Activated CD4-positive, alpha-beta T cell treated with anti-CD3 and anti-CD28 coated beads, Interleukin-2, amount 50 U/mL, for 1 hour (primary cell): Measurements from ENCODE around the gene MITF.

Experiments used
- DNase-seq: peaks from one replicate; pipeline ENCODE4 v3.0.0-alpha.2; 2020

MITF gene, protein sequence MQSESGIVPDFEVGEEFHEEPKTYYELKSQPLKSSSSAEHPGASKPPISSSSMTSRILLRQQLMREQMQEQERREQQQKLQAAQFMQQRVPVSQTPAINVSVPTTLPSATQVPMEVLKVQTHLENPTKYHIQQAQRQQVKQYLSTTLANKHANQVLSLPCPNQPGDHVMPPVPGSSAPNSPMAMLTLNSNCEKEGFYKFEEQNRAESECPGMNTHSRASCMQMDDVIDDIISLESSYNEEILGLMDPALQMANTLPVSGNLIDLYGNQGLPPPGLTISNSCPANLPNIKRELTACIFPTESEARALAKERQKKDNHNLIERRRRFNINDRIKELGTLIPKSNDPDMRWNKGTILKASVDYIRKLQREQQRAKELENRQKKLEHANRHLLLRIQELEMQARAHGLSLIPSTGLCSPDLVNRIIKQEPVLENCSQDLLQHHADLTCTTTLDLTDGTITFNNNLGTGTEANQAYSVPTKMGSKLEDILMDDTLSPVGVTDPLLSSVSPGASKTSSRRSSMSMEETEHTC

GRCh38 chr3:69739204-69740102 lies at the start of gene MITF:
MITF (plus strand) TSS chr3:69739464; CDS start chr3:69739598, 134 bp downstream.
- DNase-seq: no peak

DNA sequence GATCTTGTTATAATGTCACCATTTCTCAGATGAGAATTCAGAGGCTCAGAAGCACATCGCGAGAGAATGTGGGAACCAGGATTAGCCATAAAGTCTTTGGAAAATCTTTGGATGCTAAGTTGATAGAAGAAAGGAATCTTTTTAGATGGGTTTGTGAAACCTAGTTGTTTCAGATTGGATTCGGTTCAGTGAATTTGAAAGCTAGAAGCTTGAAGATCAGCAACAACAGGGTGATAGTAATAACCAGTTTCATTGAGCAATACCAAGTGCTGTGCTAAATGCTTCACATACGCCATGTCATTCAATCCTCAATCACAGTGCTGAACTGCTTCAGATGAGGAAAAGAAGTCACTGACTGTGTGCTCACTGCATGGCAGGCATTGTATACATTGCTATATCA lies 47.4 kb upstream of the MITF start:
- no peak for DNase-seq

DNA sequence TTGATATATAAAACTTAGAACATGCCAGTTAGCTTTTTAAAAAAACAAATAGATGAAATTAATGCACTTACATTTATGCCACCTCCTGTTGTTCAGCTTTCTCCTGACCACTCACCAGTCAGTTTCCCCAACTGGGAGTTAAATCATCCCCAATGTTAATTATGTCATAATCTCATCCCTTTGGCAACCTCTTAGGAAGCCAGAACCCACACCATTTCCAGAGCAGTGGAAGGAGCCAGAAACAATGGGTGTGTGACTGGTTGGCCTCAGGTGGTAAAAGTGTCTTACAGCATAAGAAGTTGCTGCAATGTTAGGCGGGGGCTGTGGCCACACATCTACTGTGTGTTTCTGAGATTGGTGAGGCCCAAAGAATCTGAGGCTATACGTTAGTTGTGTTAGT lies 46.5 kb upstream of the MITF start:
- DNase-seq: no peak

DNA sequence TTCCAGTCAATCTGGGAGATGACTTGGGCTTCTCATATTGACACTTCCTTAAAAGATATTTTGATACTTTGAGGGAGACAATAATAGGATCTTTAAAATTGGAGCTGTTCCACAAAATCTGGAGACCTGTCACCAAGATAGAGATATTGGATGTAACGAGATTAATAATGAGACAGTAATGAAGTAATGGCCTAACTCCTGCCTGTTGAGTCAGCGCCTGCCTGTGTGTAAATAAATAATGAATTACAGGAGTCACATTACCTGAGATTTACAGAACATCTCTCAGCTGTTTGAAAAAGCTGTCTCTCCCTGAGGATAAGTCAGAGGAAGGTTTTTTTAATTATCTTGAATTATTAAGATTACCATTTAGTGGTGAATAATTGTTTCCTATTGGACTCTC lies 43.8 kb upstream of the MITF start:
- DNase-seq: no peak

GRCh38 chr3:69695933-69696332 lies 43.3 kb upstream of the MITF start:
- no peak for DNase-seq

DNA sequence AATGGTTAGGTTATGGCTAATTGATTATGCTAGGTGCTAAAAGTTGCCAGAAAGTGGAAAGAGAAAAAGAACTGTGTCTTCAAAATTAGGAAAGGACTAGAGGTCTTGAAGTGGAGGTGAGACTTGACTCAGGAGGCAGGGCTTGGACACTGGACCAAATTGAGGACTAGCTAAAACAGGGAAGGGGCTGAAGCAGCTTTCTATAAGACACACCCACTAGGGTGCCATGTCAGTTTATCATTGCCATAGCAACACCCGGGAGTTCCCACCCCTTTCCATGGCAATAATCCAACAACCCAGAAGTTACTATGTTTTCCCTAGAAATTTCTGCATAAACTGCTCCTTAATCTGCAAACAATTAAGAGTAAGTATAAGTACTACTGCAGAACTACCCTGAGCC lies 42.9 kb upstream of the MITF start:
- no peak for DNase-seq

GRCh38 chr3:69697381-69697780 lies 41.9 kb upstream of the MITF start:
- DNase-seq: no peak

GRCh38 chr3:69698728-69699127 lies 40.5 kb upstream of the MITF start:
- DNase-seq: no peak

DNA sequence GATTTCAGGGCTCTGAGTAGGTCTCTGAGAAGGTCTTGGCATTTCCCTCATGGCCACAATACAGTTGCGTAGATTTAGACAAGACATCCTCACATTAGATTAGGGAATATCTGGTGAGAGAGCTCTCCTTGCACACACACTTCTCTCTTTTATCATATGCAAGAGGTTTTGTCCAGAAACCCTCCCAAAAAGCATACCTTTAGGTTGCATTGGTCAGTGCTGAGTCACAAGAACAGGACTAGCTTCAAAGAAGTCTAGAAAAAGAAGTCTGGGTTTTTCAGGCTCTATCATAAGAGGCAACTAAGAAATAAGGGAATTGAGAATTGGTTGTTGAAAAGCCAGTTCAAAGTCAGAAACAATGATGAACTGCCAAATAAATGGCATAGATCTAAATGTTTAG lies 40.1 kb upstream of the MITF start:
- DNase-seq: no peak

- DNase-seq: no peak
Observed at GRCh38 chr3:69700949-69701348, 38.3 kb upstream of the MITF start.

DNA sequence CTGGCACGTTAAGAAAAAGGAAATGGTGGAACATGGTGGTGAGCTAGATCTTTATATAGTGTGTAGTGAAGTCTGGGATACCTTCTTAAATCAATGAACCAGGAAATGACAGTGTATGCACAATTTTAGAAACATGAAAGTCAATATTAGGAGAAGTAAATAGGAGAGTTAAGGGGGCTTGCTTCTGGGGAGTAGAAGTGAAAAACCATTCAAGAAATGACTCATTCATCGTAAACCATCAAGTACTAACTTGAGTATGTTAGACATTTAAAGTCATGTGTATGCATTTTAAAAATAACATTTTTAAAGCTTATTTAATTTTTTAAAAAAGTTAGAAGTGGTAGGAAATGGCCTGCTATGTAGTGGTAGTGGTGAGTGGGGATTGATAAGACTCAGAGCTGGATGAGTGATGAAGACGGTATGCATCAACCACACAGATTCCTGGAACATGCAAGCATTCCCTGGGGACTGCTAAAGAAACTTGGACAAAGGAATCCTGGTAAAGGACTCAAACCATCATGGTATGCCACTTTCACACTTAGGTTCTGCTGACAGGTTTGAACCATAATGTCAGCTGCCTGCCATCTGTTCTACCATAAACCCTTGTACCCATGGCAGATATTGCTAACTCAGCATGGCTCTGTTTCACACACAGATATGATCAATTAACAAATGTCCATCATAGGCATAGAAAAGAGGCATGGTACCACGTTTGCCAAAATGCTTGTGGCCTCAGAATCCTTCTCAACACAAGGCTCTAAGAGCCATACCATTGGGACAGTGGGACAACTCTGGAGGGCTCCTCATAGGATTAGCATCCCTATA lies 28.9 kb upstream of the MITF start:
- DNase-seq: no peak

GRCh38 chr3:69712269-69712668 lies 27.0 kb upstream of the MITF start:
- DNase-seq: no peak

DNA sequence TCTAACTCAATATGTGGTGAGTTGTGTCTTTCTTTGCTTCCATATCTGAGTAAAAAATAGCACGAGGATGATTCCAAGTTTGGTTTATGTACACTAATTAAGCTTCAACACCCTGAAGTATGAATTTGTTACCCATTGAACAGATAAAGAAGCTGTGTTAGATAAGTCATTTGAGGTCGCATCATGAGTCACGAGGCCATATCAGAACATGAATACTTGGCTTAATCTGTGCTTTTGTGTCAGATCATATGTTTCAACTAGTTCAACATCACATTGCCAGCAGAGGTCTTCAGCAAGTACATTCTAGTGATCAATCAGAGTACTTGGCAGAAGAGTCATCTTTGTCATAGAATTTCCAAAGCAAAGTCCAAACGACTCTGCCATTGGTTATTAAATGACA lies 26.3 kb upstream of the MITF start:
- no peak for DNase-seq

DNA sequence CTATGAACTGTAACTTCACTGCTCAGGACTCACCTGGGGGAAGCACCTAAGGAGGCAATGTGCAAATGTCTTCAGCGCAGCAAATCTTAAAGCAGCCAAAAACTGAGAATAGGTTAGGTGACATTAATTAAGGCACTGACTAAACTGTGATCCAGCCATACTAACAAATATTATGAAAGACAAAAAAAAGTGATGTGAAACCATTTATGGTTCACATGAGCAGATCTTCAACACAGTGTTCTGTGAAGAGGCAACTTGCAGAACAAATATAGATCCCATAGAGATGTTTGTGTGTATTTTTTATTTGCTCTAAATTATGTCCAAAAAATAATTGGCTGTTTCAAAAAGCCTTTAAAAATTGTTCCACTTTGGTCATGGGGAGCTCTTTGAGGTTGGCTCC lies 24.1 kb upstream of the MITF start:
- no peak for DNase-seq

DNA sequence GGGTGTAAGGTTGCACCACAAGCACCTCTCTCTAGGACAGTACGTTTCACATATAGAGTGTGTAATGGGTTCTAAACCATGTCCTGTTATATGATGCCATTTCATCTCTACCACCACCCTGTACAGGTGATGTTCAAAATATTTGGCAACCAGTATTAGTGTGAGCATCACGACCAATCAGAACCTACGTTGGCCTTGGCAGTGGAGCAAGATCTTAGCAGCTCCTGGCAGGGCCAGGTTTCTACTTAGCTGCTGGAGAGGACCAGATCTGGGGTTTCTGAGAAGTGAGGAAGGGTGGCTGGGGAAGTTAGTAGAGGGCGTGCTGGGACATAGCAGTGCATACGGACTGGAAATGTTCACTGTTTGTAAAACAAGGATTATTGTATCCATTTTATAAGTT lies 23.1 kb upstream of the MITF start:
- DNase-seq: no peak

GRCh38 chr3:69718866-69719586 lies 20.2 kb upstream of the MITF start:
- no peak for DNase-seq

DNA sequence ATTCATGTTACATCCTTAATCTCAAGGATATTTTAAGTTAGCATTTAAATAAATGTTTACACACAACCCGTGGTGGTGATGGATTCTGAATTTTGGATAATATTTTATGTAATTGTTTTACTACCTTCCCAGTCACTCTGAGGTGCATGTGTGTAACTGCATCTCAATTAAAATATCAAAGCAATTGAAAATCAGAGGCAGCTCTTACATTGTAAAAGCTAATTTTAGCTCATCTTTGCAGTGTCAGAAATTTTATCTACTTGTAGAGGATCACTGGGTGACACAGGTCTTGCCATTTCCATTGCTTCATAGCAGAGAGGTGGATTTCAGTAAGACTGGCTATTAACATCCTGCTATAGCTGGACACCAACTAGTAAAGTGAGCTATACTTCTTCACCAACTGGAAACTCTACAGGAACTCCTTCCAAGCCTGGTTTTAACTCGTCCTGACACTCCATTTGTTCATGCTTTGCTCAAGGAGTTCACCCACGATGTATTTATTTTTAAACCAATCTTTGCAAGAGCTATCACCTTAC lies 19.6 kb upstream of the MITF start:
- no peak for DNase-seq

GRCh38 chr3:69720824-69721223 lies 18.4 kb upstream of the MITF start:
- DNase-seq: no peak

- no peak for DNase-seq
Observed at GRCh38 chr3:69723389-69723788, 15.9 kb upstream of the MITF start.

DNA sequence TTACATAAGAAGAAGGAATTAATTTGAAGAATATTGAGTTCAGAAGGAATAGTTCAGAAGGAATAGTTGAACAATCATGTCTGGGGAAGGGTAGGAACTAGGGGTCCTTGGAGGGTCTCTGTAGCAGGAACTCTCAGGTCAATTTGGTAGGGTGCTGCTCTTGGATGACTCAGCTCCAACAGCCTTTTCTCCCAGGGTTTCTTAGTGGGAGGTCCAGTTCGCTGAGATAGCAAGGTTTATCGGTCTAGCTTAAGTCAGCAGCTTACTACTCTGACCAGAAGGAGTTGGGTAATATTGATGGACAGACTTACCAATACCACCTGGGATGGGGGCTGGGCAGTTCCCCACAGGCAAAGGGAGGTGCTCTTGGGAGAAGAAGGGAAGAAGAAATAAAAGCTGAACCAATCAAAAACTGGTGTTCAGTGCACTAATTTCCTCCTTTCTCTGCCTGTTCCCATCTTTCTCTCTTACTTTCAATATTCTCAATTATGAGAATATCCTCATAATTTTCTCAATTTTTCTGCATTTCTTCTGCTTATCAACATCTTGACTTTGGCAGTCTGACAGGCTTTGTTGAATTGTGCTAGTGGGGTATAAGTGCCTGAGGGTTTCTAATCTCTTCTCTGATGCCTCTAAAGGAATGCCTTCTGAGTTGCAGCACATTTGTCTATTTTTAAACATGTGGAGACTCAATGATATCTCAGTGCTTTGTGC lies 14.4 kb upstream of the MITF start:
- DNase-seq: no peak

DNA sequence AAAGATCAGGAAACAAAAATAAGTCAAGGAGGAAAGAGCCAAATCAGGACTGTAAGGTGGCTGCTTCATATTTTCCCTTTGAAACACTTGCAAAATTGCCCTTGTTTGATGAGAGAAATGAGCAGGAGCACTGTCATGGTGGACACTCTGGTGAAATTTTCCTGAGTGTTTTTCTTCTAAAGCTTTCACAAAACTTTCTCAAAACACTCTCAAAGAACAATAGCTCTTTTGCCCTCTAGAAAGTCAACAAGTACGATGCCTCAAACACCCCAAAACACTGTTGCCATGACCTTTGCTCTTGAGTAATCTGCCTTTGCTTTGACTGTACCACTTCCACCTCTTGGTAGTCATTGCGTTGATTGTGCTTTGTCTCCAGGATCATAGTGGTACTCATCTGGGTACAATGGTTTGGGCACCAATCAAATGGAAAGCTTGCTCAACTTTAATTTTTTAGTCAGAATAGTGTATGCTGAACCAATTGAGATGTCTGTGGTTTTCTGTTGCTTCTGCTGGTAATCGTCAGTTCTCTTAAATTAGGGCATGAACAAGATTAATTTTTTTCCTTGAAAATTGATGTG lies 13.2 kb upstream of the MITF start:
- no peak for DNase-seq
